Neuronal stem cell (in vitro differentiated cells): ENCODE measurements around the gene PTCH1.
A peak's percentile ranks its signal among the peaks of the same experiment; 100 is the strongest.

Experiments
- DNase-seq: peaks from one replicate; pipeline ENCODE4 v3.0.0-alpha.2; 2013; ENCODE audit warnings: low spot score
- H2AFZ ChIP-seq: one replicate; pipeline ENCODE4 v1.6.1; 2013; ENCODE audit warnings: mild to moderate bottlenecking, low read length, inconsistent platforms
- H2AK5ac ChIP-seq: 2 replicates; pipeline ENCODE4 v1.6.1; 2013; ENCODE audit warnings: low read depth, mild to moderate bottlenecking, inconsistent platforms, low read length, moderate library complexity, mixed read lengths
- H2BK120ac ChIP-seq: 2 replicates; pipeline ENCODE4 v1.6.1; 2013; ENCODE audit warnings: low read depth, mild to moderate bottlenecking, inconsistent platforms, low read length, moderate library complexity, mixed read lengths
- H2BK12ac ChIP-seq: one replicate; pipeline ENCODE4 v1.6.1; 2013; ENCODE audit warnings: low read length, inconsistent platforms
- H2BK15ac ChIP-seq: 2 replicates; pipeline ENCODE4 v1.6.1; 2013; ENCODE audit warnings: mild to moderate bottlenecking, low read length, inconsistent platforms, mixed read lengths
- H2BK5ac ChIP-seq: one replicate; pipeline ENCODE4 v1.6.1; 2013; ENCODE audit warnings: inconsistent platforms, mild to moderate bottlenecking, low read length, moderate library complexity
- H3K14ac ChIP-seq: one replicate; pipeline ENCODE4 v1.6.1; 2013; ENCODE audit warnings: low read length, inconsistent platforms
- H3K18ac ChIP-seq: 2 replicates; pipeline ENCODE4 v1.6.1; 2013; ENCODE audit warnings: low read length, inconsistent platforms
- H3K23ac ChIP-seq: 2 replicates; pipeline ENCODE4 v1.6.1; 2013; ENCODE audit warnings: low read depth, mild to moderate bottlenecking, mixed read lengths, low read length, inconsistent platforms; ENCODE audit not compliant: poor library complexity
- H3K27ac ChIP-seq: replicated peaks from 3 replicates; pipeline ENCODE4 v1.5.1; 2013; ENCODE audit warnings: low read length, inconsistent platforms
- H3K27me3 ChIP-seq, 3 experiments: 2 replicates each; pipeline ENCODE4 v1.6.1; 2013; ENCODE audit warnings: low read length in 3 of 3, mild to moderate bottlenecking in 2 of 3, inconsistent platforms in 1 of 3, low read depth in 1 of 3, mixed read lengths in 1 of 3, moderate library complexity in 1 of 3; ENCODE audit not compliant: control insufficient read depth in 3 of 3, insufficient read depth in 3 of 3
- H3K36me3 ChIP-seq, 2 donors: replicated peaks in 1 of 2; 2 replicates each; pipeline ENCODE4 v1.6.1; 2013; ENCODE audit warnings: low read length in 2 of 2; ENCODE audit not compliant: control insufficient read depth in 2 of 2, insufficient read depth in 2 of 2
- H3K4ac ChIP-seq: 2 replicates; pipeline ENCODE4 v1.6.1; 2013; ENCODE audit warnings: inconsistent platforms, mild to moderate bottlenecking, low read length, moderate library complexity
- H3K4me1 ChIP-seq, 2 donors: 1 replicate in 1 of 2; 2 replicates in 1 of 2; pipeline ENCODE4 v1.6.1; 2013; ENCODE audit warnings: low read length in 2 of 2, low read depth in 1 of 2; ENCODE audit not compliant: control insufficient read depth in 2 of 2, insufficient read depth in 1 of 2
- H3K4me2 ChIP-seq: one replicate; pipeline ENCODE4 v1.6.1; 2013; ENCODE audit warnings: mild to moderate bottlenecking, low read length, inconsistent platforms; ENCODE audit not compliant: insufficient read depth, poor library complexity, severe bottlenecking
- H3K4me3 ChIP-seq, 2 donors: 2 replicates each; pipeline ENCODE4 v1.5.1; 2013; ENCODE audit warnings: low read length in 2 of 2, mild to moderate bottlenecking in 2 of 2, inconsistent platforms in 1 of 2, moderate library complexity in 1 of 2
- H3K79me1 ChIP-seq: one replicate; pipeline ENCODE4 v1.6.1; 2013; ENCODE audit warnings: low read depth, mild to moderate bottlenecking, inconsistent platforms, low read length, moderate library complexity
- H3K9ac ChIP-seq: one replicate; pipeline ENCODE4 v1.6.1; 2013; ENCODE audit warnings: mild to moderate bottlenecking, low read depth, low read length, inconsistent platforms; ENCODE audit not compliant: poor library complexity
- H3K9me3 ChIP-seq, 2 donors: replicated peaks in 1 of 2; 2 replicates each; pipeline versions ENCODE3 to v1.6.1; 2013; ENCODE audit warnings: low read length in 2 of 2, mild to moderate bottlenecking in 2 of 2, inconsistent platforms in 1 of 2, low read depth in 1 of 2, mixed read lengths in 1 of 2, moderate library complexity in 1 of 2; ENCODE audit not compliant: control insufficient read depth in 2 of 2, insufficient read depth in 1 of 2
- H4K8ac ChIP-seq: one replicate; pipeline ENCODE4 v1.6.1; 2013; ENCODE audit warnings: low read depth, mild to moderate bottlenecking, inconsistent platforms, low read length, moderate library complexity
- H4K91ac ChIP-seq: one replicate; pipeline ENCODE4 v1.6.1; 2013; ENCODE audit warnings: low read length, low read depth, mild to moderate bottlenecking, inconsistent platforms; ENCODE audit not compliant: poor library complexity
- WGBS, 2 donors: extraction: QIAGEN DNeasy Blood & Tissue Kit; methylation state at CpG; one replicate each; pipeline ENCODE4 v1.1.7; 2013; ENCODE audit warnings: missing lambda C conversion rate in 2 of 2, mixed read lengths in 1 of 2; ENCODE audit not compliant: insufficient read length in 2 of 2, insufficient replicate concordance in 1 of 2; ENCODE audit errors: extremely low coverage in 2 of 2; 5-methylcytosine and 5-hydroxymethylcytosine counted together

PTCH1 gene

GRCh38 chr9:95444160-95444559 lies 72.6 kb downstream of the PTCH1 start:
- H2BK15ac ChIP-seq = no peak overlapping the region
- H2AK5ac ChIP-seq = no peak overlapping the region
- no peak for DNase-seq
- H3K27ac ChIP-seq = no peak overlapping the region
- H3K4me1 ChIP-seq = peaks cover 18 to 20% of the 10 kb centered on the region in 2 donors
- no peak overlapping the region for H3K4me2 ChIP-seq
- no peak overlapping the region for H2BK120ac ChIP-seq
- H3K9ac ChIP-seq = no peak overlapping the region
- H3K4ac ChIP-seq = no peak overlapping the region
- no peak overlapping the region for H4K91ac ChIP-seq
- no peak overlapping the region for H3K23ac ChIP-seq
- H3K36me3 ChIP-seq = peaks cover 26 to 72% of the 10 kb centered on the region in 2 donors
- H2BK12ac ChIP-seq = no peak overlapping the region
- H3K14ac ChIP-seq = no peak overlapping the region
- no peak overlapping the region for H3K4me3 ChIP-seq
- peaks cover 10% of the 10 kb centered on the region for H3K79me1 ChIP-seq
- no peaks in the 10 kb centered on the region for H3K27me3 ChIP-seq
- H3K9me3 ChIP-seq = no peaks in the 10 kb centered on the region
- H2AFZ ChIP-seq = no peak overlapping the region
- no CpG with 5 or more reads among the region's 15 CpGs for WGBS, 2 donors
- no peak overlapping the region for H4K8ac ChIP-seq
- no peak overlapping the region for H2BK5ac ChIP-seq
- peak overlapping the region; percentile 50 for H3K18ac ChIP-seq

- H2AFZ ChIP-seq = no peak overlapping the region
- WGBS, 2 donors = no CpG with 5 or more reads among the region's 2 CpGs
- no peak overlapping the region for H2BK15ac ChIP-seq
- no peak overlapping the region for H3K4me3 ChIP-seq
- H3K4me2 ChIP-seq = no peak overlapping the region
- H2BK120ac ChIP-seq = no peak overlapping the region
- DNase-seq = no peak
- H2AK5ac ChIP-seq = no peak overlapping the region
- H3K14ac ChIP-seq = no peak overlapping the region
- no peak overlapping the region for H3K23ac ChIP-seq
- H3K27me3 ChIP-seq = no peaks in the 10 kb centered on the region
- no peak overlapping the region for H3K4ac ChIP-seq
- peaks cover 21 to 64% of the 10 kb centered on the region in 2 donors for H3K36me3 ChIP-seq
- H3K9ac ChIP-seq = no peak overlapping the region
- peaks cover 10 to 12% of the 10 kb centered on the region in 2 donors for H3K4me1 ChIP-seq
- no peak overlapping the region for H4K91ac ChIP-seq
- H3K27ac ChIP-seq = no peak overlapping the region
- peaks cover 6% of the 10 kb centered on the region for H3K79me1 ChIP-seq
- no peak overlapping the region for H4K8ac ChIP-seq
- H2BK12ac ChIP-seq = no peak overlapping the region
- no peaks in the 10 kb centered on the region for H3K9me3 ChIP-seq
- H3K18ac ChIP-seq = no peak overlapping the region
- no peak overlapping the region for H2BK5ac ChIP-seq
Observed at GRCh38 chr9:95443301-95443700, 73.5 kb downstream of the PTCH1 start.

- DNase-seq = no peak
- H2BK15ac ChIP-seq = no peak overlapping the region
- no peak overlapping the region for H3K9ac ChIP-seq
- no peak overlapping the region for H3K23ac ChIP-seq
- H3K4me3 ChIP-seq = no peak overlapping the region
- H3K27ac ChIP-seq = no peak overlapping the region
- no peak overlapping the region for H2BK120ac ChIP-seq
- peaks cover 9 to 42% of the 10 kb centered on the region in 2 donors for H3K36me3 ChIP-seq
- H3K9me3 ChIP-seq = no peaks in the 10 kb centered on the region
- no peak overlapping the region for H2AFZ ChIP-seq
- no CpG with 5 or more reads among the region's 9 CpGs for WGBS, 2 donors
- H2BK12ac ChIP-seq = no peak overlapping the region
- no peak overlapping the region for H2BK5ac ChIP-seq
- H4K91ac ChIP-seq = no peak overlapping the region
- no peak overlapping the region for H3K4ac ChIP-seq
- H3K79me1 ChIP-seq = no peaks in the 10 kb centered on the region
- no peak overlapping the region for H4K8ac ChIP-seq
- H3K27me3 ChIP-seq = no peaks in the 10 kb centered on the region
- H3K14ac ChIP-seq = no peak overlapping the region
- no peak overlapping the region for H3K18ac ChIP-seq
- no peak overlapping the region for H3K4me2 ChIP-seq
- H2AK5ac ChIP-seq = no peak overlapping the region
- H3K4me1 ChIP-seq = peaks cover 0 to 4% of the 10 kb centered on the region in 2 donors
Observed at GRCh38 chr9:95441081-95441480, 75.7 kb downstream of the PTCH1 start.

- no peak for DNase-seq
- Histone ChIP-seq H3K36me3 (peaks cover 6 to 35% of the 10 kb centered on the region in 2 donors), H3K4me2 (no peak overlapping the region), H3K9ac (no peak overlapping the region), H2BK120ac (no peak overlapping the region), H2BK15ac (no peak overlapping the region), H3K14ac (no peak overlapping the region), H2AFZ (no peak overlapping the region), H3K23ac (no peak overlapping the region), H3K4me3 (no peak overlapping the region), H3K27me3 (no peaks in the 10 kb centered on the region), H4K91ac (no peak overlapping the region), H4K8ac (no peak overlapping the region), H3K4me1 (peaks cover 0 to 3% of the 10 kb centered on the region in 2 donors), H3K4ac (no peak overlapping the region), H3K79me1 (no peaks in the 10 kb centered on the region), H3K18ac (peak overlapping the region; percentile 49), H2BK12ac (no peak overlapping the region), H2AK5ac (no peak overlapping the region), H3K9me3 (no peaks in the 10 kb centered on the region), H2BK5ac (no peak overlapping the region), H3K27ac (no peak overlapping the region)
- WGBS, 2 donors = no CpG with 5 or more reads among the region's 3 CpGs
Observed at GRCh38 chr9:95440447-95440846, 76.3 kb downstream of the PTCH1 start.
